ENCODE measurements around the gene JPH2.

The JPH2 gene

GRCh38 chr20:44137266-44137801 is 49.7 kb downstream of the JPH2 start:
- Histone ChIP-seq H3K4me3 (ENCODE audit: control insufficient read depth in 1 of 7, extremely low read depth in 1 of 7, insufficient read depth in 4 of 7, low read depth in 2 of 7, low read length in 6 of 7) (no peak overlapping the region), H3K9me3 (ENCODE audit: control extremely low read depth in 1 of 5, control insufficient read depth in 4 of 5, insufficient read depth in 2 of 5, low read depth in 1 of 5, low read length in 4 of 5) (no peaks in the 10 kb centered on the region), H3K27ac (ENCODE audit: insufficient read depth in 1 of 2, low read depth in 1 of 2, low read length in 2 of 2, poor library complexity in 1 of 2, severe bottlenecking in 2 of 2) (no peak overlapping the region), H3K27me3 (replicated peaks in 2 of 5; ENCODE audit: control insufficient read depth in 4 of 5, insufficient read depth in 5 of 5, low read length in 4 of 5) (peaks cover 6 to 39% (median 13%) of the 10 kb centered on the region in 5 experiments), H3K4me1 (ENCODE audit: control extremely low read depth in 1 of 4, control insufficient read depth in 4 of 4, insufficient read depth in 4 of 4, low read length in 3 of 4) (no peaks in the 10 kb centered on the region), H3K36me3 (ENCODE audit: control insufficient read depth in 4 of 4, insufficient read depth in 4 of 4, low read length in 3 of 4) (no peaks in the 10 kb centered on the region)
- 48% methylated on average over 11 of the region's 15 CpGs for WGBS (ENCODE audit: insufficient coverage)
- no peak for DNase-seq
- POLR2A ChIA-PET, result no interaction called here
- CTCF ChIA-PET, result no interaction called here

DNA sequence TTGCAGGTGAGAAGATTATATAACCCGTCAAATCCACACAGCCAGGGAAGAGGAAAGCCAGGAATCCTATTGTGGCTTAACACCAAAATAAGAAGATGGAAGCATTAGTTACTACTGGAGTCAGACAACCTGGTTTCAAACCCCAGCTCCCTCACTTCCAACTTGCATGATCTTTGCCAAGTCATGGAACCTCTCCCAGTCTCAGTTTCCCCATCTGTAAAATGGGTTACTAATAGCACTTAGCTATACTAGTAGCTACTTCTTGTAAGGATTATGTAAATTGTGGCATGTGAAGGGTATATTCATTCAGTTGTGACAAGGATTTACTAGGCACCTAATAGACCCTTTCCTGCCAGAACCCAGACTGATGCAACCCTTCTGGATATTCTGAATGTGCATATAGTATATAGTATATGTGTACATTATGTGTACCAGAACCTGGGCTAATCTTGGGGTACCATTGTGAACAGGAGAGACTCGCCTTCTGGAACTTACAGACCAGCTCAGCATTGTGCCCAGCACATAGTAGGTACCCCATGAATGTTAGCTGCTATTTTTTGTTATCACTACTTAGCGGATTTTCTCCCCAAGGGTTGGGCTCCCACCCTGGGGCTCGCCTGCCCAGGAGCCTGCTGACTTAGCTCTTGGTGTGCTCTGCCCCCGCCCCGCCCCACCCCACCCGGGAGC is 50.3 kb downstream of the JPH2 start:
- H3K9me3 ChIP-seq (ENCODE audit: control extremely low read depth in 1 of 5, control insufficient read depth in 4 of 5, insufficient read depth in 2 of 5, low read depth in 1 of 5, low read length in 4 of 5), result no peaks in the 10 kb centered on the region
- 71% methylated on average over 5 of the region's 7 CpGs for WGBS (ENCODE audit: insufficient coverage)
- no peak overlapping the region for H3K27ac ChIP-seq (ENCODE audit: insufficient read depth in 1 of 2, low read depth in 1 of 2, low read length in 2 of 2, poor library complexity in 1 of 2, severe bottlenecking in 2 of 2)
- no peaks in the 10 kb centered on the region for H3K36me3 ChIP-seq (ENCODE audit: control insufficient read depth in 4 of 4, insufficient read depth in 4 of 4, low read length in 3 of 4)
- H3K27me3 ChIP-seq (replicated peaks in 2 of 5; ENCODE audit: control insufficient read depth in 4 of 5, insufficient read depth in 5 of 5, low read length in 4 of 5), result peaks cover 6 to 37% (median 12%) of the 10 kb centered on the region in 5 experiments
- H3K4me1 ChIP-seq (ENCODE audit: control extremely low read depth in 1 of 4, control insufficient read depth in 4 of 4, insufficient read depth in 4 of 4, low read length in 3 of 4), result no peaks in the 10 kb centered on the region
- ChIA-PET CTCF (no interaction called here), POLR2A (no interaction called here)
- no peak for DNase-seq
- H3K4me3 ChIP-seq (ENCODE audit: control insufficient read depth in 1 of 7, extremely low read depth in 1 of 7, insufficient read depth in 4 of 7, low read depth in 2 of 7, low read length in 6 of 7), result no peak overlapping the region

DNA sequence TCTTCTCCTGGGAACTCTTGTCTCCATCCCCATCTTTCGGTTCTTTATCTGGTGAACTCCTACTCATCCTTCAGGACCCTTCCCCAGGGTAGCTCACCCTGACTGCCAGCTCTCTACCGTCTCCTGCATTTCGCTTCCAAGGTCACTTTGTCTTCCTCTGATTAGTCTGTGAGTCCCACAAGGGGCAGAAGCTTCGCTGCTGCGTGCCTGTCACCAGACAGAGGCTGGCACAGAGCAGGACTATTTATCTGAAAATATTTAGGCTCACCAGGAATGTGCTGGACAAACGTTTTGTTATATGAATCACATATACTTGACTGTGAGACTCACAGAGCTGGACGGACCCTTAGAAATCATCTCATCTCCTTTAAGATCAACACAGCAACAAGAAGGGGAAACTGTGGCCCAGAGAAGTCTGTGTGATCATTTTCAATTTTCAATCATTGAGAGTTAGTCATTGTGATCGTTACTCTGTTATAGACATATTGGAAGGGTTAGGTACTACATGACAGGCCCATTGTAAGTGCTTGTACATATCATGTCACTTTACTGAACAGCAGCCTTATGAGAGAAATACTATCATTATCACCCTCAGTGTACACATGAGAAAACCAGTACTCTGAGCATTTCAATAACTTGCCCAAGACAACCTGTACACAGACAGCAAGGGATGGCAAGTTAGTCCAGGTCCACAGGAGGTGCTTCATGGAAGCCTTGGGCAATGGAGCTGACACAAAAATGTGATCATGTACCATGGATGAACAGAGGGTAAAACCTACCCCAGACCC is 51.4 kb downstream of the JPH2 start:
- Histone ChIP-seq H3K4me3 (ENCODE audit: control insufficient read depth in 1 of 7, extremely low read depth in 1 of 7, insufficient read depth in 4 of 7, low read depth in 2 of 7, low read length in 6 of 7) (no peak overlapping the region), H3K4me1 (ENCODE audit: control extremely low read depth in 1 of 4, control insufficient read depth in 4 of 4, insufficient read depth in 4 of 4, low read length in 3 of 4) (no peaks in the 10 kb centered on the region), H3K36me3 (ENCODE audit: control insufficient read depth in 4 of 4, insufficient read depth in 4 of 4, low read length in 3 of 4) (no peaks in the 10 kb centered on the region), H3K9me3 (ENCODE audit: control extremely low read depth in 1 of 5, control insufficient read depth in 4 of 5, insufficient read depth in 2 of 5, low read depth in 1 of 5, low read length in 4 of 5) (peaks cover 0 to 2% (median 0%) of the 10 kb centered on the region in 5 experiments), H3K27ac (ENCODE audit: insufficient read depth in 1 of 2, low read depth in 1 of 2, low read length in 2 of 2, poor library complexity in 1 of 2, severe bottlenecking in 2 of 2) (no peak overlapping the region), H3K27me3 (replicated peaks in 2 of 5; ENCODE audit: control insufficient read depth in 4 of 5, insufficient read depth in 5 of 5, low read length in 4 of 5) (peaks cover 2 to 27% (median 11%) of the 10 kb centered on the region in 5 experiments)
- ChIA-PET CTCF (no interaction called here), POLR2A (no interaction called here)
- peak in 1 of 3 donors; percentile 19 for DNase-seq
- WGBS (ENCODE audit: insufficient coverage), result 78% methylated on average over 6 of the region's 8 CpGs

GRCh38 chr20:44135012-44135412 is 52.0 kb downstream of the JPH2 start:
- 50% methylated on average over 2 of the region's 3 CpGs for WGBS (ENCODE audit: insufficient coverage)
- ChIA-PET POLR2A (no interaction called here), CTCF (no interaction called here)
- H3K4me3 ChIP-seq (ENCODE audit: control insufficient read depth in 1 of 7, extremely low read depth in 1 of 7, insufficient read depth in 4 of 7, low read depth in 2 of 7, low read length in 6 of 7), result no peak overlapping the region
- H3K27me3 ChIP-seq (replicated peaks in 2 of 5; ENCODE audit: control insufficient read depth in 4 of 5, insufficient read depth in 5 of 5, low read length in 4 of 5), result peaks cover 2 to 21% (median 11%) of the 10 kb centered on the region in 5 experiments
- no peak overlapping the region for H3K27ac ChIP-seq (ENCODE audit: insufficient read depth in 1 of 2, low read depth in 1 of 2, low read length in 2 of 2, poor library complexity in 1 of 2, severe bottlenecking in 2 of 2)
- no peaks in the 10 kb centered on the region for H3K4me1 ChIP-seq (ENCODE audit: control extremely low read depth in 1 of 4, control insufficient read depth in 4 of 4, insufficient read depth in 4 of 4, low read length in 3 of 4)
- peak in 2 of 3 donors; percentile 69 to 84 for DNase-seq
- H3K36me3 ChIP-seq (ENCODE audit: control insufficient read depth in 4 of 4, insufficient read depth in 4 of 4, low read length in 3 of 4), result no peaks in the 10 kb centered on the region
- peaks cover 0 to 2% (median 0%) of the 10 kb centered on the region in 5 experiments for H3K9me3 ChIP-seq (ENCODE audit: control extremely low read depth in 1 of 5, control insufficient read depth in 4 of 5, insufficient read depth in 2 of 5, low read depth in 1 of 5, low read length in 4 of 5)

- no peaks in the 10 kb centered on the region for H3K4me1 ChIP-seq (ENCODE audit: control extremely low read depth in 1 of 4, control insufficient read depth in 4 of 4, insufficient read depth in 4 of 4, low read length in 3 of 4)
- no peaks in the 10 kb centered on the region for H3K36me3 ChIP-seq (ENCODE audit: control insufficient read depth in 4 of 4, insufficient read depth in 4 of 4, low read length in 3 of 4)
- H3K4me3 ChIP-seq (ENCODE audit: control insufficient read depth in 1 of 7, extremely low read depth in 1 of 7, insufficient read depth in 4 of 7, low read depth in 2 of 7, low read length in 6 of 7), result no peak overlapping the region
- WGBS (ENCODE audit: insufficient coverage), result 83% methylated on average over 3 of the region's 4 CpGs
- H3K9me3 ChIP-seq (ENCODE audit: control extremely low read depth in 1 of 5, control insufficient read depth in 4 of 5, insufficient read depth in 2 of 5, low read depth in 1 of 5, low read length in 4 of 5), result peaks cover 0 to 2% (median 0%) of the 10 kb centered on the region in 5 experiments
- no peak overlapping the region for H3K27ac ChIP-seq (ENCODE audit: insufficient read depth in 1 of 2, low read depth in 1 of 2, low read length in 2 of 2, poor library complexity in 1 of 2, severe bottlenecking in 2 of 2)
- H3K27me3 ChIP-seq (replicated peaks in 2 of 5; ENCODE audit: control insufficient read depth in 4 of 5, insufficient read depth in 5 of 5, low read length in 4 of 5), result peaks cover 0 to 10% (median 2%) of the 10 kb centered on the region in 5 experiments
- DNase-seq, result peak in 2 of 3 donors; percentile 9 to 29
- ChIA-PET POLR2A (no interaction called here), CTCF (no interaction called here)
Measured at GRCh38 chr20:44133424-44133823, 53.6 kb downstream of the JPH2 start.

DNA sequence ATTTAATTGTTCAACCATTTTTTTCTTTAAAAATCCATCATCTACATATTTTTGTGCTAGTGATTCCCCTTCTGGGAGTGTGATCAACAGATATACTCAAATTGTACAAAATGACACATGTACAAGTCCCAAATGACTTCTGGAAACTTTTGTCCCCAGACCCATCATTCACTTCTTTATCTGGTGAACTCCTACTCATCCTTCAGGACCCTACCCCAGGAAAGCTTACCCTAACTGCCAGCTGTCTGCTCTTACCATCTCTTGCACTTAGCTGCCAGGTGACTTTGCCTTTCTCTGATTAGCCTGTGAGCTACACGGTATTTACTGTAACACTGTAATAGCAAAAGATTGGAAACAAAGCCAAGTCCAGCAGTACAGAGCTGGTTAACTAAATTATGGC is 55.3 kb downstream of the JPH2 start:
- DNase-seq, result no peak
- no peak overlapping the region for H3K4me3 ChIP-seq (ENCODE audit: control insufficient read depth in 1 of 7, extremely low read depth in 1 of 7, insufficient read depth in 4 of 7, low read depth in 2 of 7, low read length in 6 of 7)
- CTCF ChIA-PET, result interaction anchor here (1.2 to 1.5 kb wide), 4 partner anchors 11 to 58 kb away, joined by 3 to 5 read pairs (median 4); no protein-coding TSS in a partner anchor
- H3K9me3 ChIP-seq (ENCODE audit: control extremely low read depth in 1 of 5, control insufficient read depth in 4 of 5, insufficient read depth in 2 of 5, low read depth in 1 of 5, low read length in 4 of 5), result peaks cover 0 to 2% (median 0%) of the 10 kb centered on the region in 5 experiments
- H3K27ac ChIP-seq (ENCODE audit: insufficient read depth in 1 of 2, low read depth in 1 of 2, low read length in 2 of 2, poor library complexity in 1 of 2, severe bottlenecking in 2 of 2), result no peak overlapping the region
- POLR2A ChIA-PET, result no interaction called here
- 88% methylated on average over 1 of the region's 1 CpG for WGBS (ENCODE audit: insufficient coverage)
- no peaks in the 10 kb centered on the region for H3K36me3 ChIP-seq (ENCODE audit: control insufficient read depth in 4 of 4, insufficient read depth in 4 of 4, low read length in 3 of 4)
- no peaks in the 10 kb centered on the region for H3K4me1 ChIP-seq (ENCODE audit: control extremely low read depth in 1 of 4, control insufficient read depth in 4 of 4, insufficient read depth in 4 of 4, low read length in 3 of 4)
- peaks cover 0 to 7% (median 0%) of the 10 kb centered on the region in 5 experiments for H3K27me3 ChIP-seq (replicated peaks in 2 of 5; ENCODE audit: control insufficient read depth in 4 of 5, insufficient read depth in 5 of 5, low read length in 4 of 5)

Data from common myeloid progenitor, CD34-positive (primary cell).